LNCaP clone FGC (cell line): ENCODE measurements around the gene MEGF11.
"Not testable (repeated sequence)": the region's sequence is repeated elsewhere in the genome, so short reads cannot be mapped to it uniquely, and the experiment has no call there.

Source experiments
- DNase-seq: peaks from one replicate; pipeline ENCODE4 v3.0.0-alpha.2; 2011; ENCODE audit warnings: low read depth
- H3K4me3 ChIP-seq: 2 replicates; pipeline ENCODE4 v1.5.1; 2011; ENCODE audit warnings: mild to moderate bottlenecking, low read depth, low read length, control low read depth
- CTCF ChIP-seq: IDR thresholded peaks from 2 replicates; pipeline ENCODE4 v1.5.1; 2012; ENCODE audit warnings: mild to moderate bottlenecking; ENCODE audit not compliant: control insufficient read depth, insufficient read depth; ENCODE audit errors: extremely low read depth

The MEGF11 gene

DNA sequence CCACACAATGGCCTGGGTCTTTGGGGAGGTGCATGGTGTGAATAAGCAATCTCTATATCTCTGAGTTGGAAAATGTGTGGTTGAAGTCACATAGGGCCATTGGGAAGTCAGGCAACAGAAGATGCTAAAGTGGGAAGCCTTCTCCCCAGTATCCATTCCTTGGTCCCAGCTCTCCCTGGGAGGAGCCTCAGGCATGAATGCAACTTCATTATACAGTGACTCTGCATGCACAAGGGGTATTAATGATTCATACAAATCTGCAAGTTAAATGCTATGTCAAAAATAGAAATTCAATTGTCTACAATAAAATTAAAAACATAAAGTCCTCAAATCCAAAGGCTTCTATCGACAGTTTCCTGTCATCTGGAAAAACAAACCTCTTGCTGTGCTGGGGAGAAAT lies 275.4 kb downstream of the MEGF11 start:
- TF ChIP-seq CTCF = no peak
- no peak for DNase-seq

GRCh38 chr15:65976196-65976595 lies 277.4 kb downstream of the MEGF11 start:
- H3K4me3 ChIP-seq = not testable (repeated sequence)

More for the DNA sequence above, 275.4 kb downstream of the MEGF11 start:
- no peak overlapping the region for H3K4me3 ChIP-seq

GRCh38 chr15:65971741-65971995 lies 281.9 kb downstream of the MEGF11 start:
- no peak for TF ChIP-seq CTCF
- DNase-seq = no peak
- no peak overlapping the region for H3K4me3 ChIP-seq

More at GRCh38 chr15:65976196-65976595, 277.4 kb downstream of the MEGF11 start:
- DNase-seq = not testable (repeated sequence)

DNA sequence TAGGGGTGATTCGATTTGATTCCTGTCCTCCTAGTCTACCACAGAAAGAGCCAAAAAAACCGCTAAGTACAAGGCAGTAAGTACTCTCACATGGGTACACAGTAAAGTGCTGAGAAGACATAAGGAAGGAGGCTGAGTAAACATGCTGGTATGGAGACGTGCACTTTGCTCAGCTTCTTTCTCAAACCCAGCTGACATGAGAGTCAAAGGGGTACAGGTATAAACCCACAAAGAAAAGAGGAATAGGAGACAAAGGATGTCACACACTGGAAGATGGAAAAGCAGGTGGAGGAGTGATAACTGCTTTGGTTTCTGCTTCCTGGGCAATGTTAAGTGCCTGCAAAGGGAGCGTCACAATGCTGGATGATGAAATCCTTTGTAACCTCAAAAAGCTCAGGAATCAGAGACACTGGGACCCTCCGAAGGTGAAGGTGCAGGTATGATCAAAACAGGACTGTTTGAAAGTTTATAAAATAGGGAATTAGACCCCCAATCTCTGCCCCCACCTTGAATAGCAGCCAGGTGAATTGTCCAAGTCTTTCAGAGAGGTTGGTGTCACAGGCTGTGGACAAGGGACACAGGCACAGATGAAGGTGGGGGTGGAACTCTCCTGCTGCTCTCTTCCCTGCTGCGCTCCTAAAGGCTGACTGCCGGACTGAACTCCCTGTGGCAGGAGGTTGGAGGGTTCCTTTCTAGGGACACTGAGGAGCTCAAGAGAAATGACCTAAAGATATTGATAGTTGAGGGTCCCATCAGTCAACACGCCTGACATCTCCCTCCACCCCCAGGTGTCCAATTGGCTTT lies 282.4 kb downstream of the MEGF11 start:
- H3K4me3 ChIP-seq = no peak overlapping the region
- DNase-seq = no peak
- no peak for TF ChIP-seq CTCF

- no peak for DNase-seq
- TF ChIP-seq CTCF = no peak
- no peak overlapping the region for H3K4me3 ChIP-seq
These were observed 283.4 kb downstream of the MEGF11 start for GRCh38 chr15:65969865-65970816.

DNA sequence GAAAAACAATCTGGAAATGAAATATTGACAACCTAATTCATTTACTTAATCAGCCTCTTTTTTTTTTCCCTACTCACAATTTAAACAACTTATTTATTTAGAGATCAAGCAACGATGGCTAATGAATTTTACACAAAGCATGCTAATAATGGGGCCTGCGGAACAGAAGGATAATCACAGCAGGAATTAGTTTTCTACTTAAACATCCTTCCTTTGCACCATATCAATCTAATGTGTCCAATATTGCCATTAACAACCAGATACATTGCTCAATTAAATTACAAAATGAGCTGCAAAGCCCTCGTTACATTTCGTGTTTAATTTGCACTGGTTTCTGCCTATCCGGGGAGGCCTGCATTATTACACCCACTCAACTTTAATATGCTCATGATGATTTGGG lies 285.0 kb downstream of the MEGF11 start:
- no peak for DNase-seq
- no peak for TF ChIP-seq CTCF
- no peak overlapping the region for H3K4me3 ChIP-seq

- DNase-seq = no peak
- no peak for TF ChIP-seq CTCF
- no peak overlapping the region for H3K4me3 ChIP-seq
These were observed 288.6 kb downstream of the MEGF11 start for GRCh38 chr15:65964792-65965433.
